HEK293 (cell line): ENCODE measurements around the gene AMD1.

Experiments
- CTCF ChIA-PET: fragments of 350-600 bp; formaldehyde crosslinking; extraction: SDS; loops from one replicate; lab custom pipeline; 2021; ENCODE audit warnings: antibody characterized with exemption; lab: Yijun Ruan, JAX
- POLR2A ChIA-PET: fragments of 300-600 bp; formaldehyde crosslinking; extraction: SDS; loops from one replicate; lab custom pipeline; 2020; ENCODE audit warnings: antibody characterized with exemption, inconsistent platforms; lab: Yijun Ruan, JAX
- H3K27ac ChIP-seq: fragments of 200-500 bp; sonication (Bioruptor generic); 2 replicates; pipeline ENCODE4 v1.5.1; 2014; ENCODE audit warnings: low read depth, low read length, control low read depth, inconsistent platforms; ENCODE audit errors: extremely low read depth
- H3K36me3 ChIP-seq, 2 experiments: fragments of 200-500 bp in 1 of 2; sonication (Bioruptor generic) in 1 of 2; 1 replicate in 1 of 2; 2 replicates in 1 of 2; pipeline ENCODE4 v1.5.1; 2014 to 2017; ENCODE audit warnings: inconsistent platforms in 2 of 2, low read length in 2 of 2; ENCODE audit not compliant: control insufficient read depth in 2 of 2, insufficient read depth in 1 of 2
- H3K4me1 ChIP-seq: fragments of 200-500 bp; sonication (Bioruptor generic); 2 replicates; pipeline ENCODE4 v1.5.1; 2014; ENCODE audit warnings: mild to moderate bottlenecking, low read length, inconsistent platforms; ENCODE audit not compliant: control insufficient read depth, insufficient read depth
- H3K4me3 ChIP-seq: 2 replicates; pipeline ENCODE4 v1.5.1; 2011; ENCODE audit warnings: low read depth, mild to moderate bottlenecking, control low read depth, low read length, moderate library complexity
- H3K9me3 ChIP-seq: fragments of 200-500 bp; sonication (Bioruptor generic); 2 replicates; pipeline ENCODE4 v1.5.1; 2014; ENCODE audit warnings: low read depth, low read length, inconsistent platforms; ENCODE audit not compliant: control insufficient read depth, insufficient read depth
- KLF1 ChIP-seq: fragments of 450-650 bp; formaldehyde crosslinking; IDR thresholded peaks from 2 replicates; pipeline ENCODE4 v1.5.1; 2016; ENCODE audit warnings: missing biosample characterization, missing genetic modification characterization
- KLF7 ChIP-seq: fragments of 450-650 bp; formaldehyde crosslinking; IDR thresholded peaks from 2 replicates; pipeline ENCODE4 v1.5.1; 2016; ENCODE audit warnings: missing biosample characterization, missing genetic modification characterization, borderline replicate concordance
- PRDM1 ChIP-seq: fragments of 450-650 bp; formaldehyde crosslinking; IDR thresholded peaks from 2 replicates; pipeline ENCODE4; 2016; ENCODE audit warnings: missing biosample characterization, missing genetic modification characterization
- PRDM6 ChIP-seq: fragments of 450-650 bp; formaldehyde crosslinking; IDR thresholded peaks from 2 replicates; pipeline ENCODE4 v1.5.1; 2017; ENCODE audit warnings: missing biosample characterization, missing genetic modification characterization
- SALL2 ChIP-seq: fragments of 450-650 bp; formaldehyde crosslinking; IDR thresholded peaks from 2 replicates; pipeline ENCODE4 v1.5.0; 2017; ENCODE audit warnings: missing biosample characterization, mild to moderate bottlenecking, missing genetic modification characterization, borderline replicate concordance
- SETDB1 ChIP-seq: IDR thresholded peaks from one replicate; pipeline ENCODE4 v1.6.1; 2017; ENCODE audit warnings: mild to moderate bottlenecking, low read length, moderate library complexity, mixed read lengths; ENCODE audit not compliant: insufficient read length
- SP3 ChIP-seq: fragments of 450-650 bp; formaldehyde crosslinking; IDR thresholded peaks from 2 replicates; pipeline ENCODE4 v1.5.1; 2016; ENCODE audit warnings: missing biosample characterization, missing genetic modification characterization
- ZNF132 ChIP-seq: fragments of 450-650 bp; formaldehyde crosslinking; IDR thresholded peaks from 2 replicates; pipeline ENCODE4 v1.5.1; 2017; ENCODE audit warnings: missing biosample characterization, missing genetic modification characterization, borderline replicate concordance
- ZNF16 ChIP-seq: fragments of 450-650 bp; formaldehyde crosslinking; IDR thresholded peaks from 2 replicates; pipeline ENCODE4 v1.5.1; 2016; ENCODE audit warnings: low read depth, missing biosample characterization, missing genetic modification characterization
- ZNF292 ChIP-seq: fragments of 450-650 bp; formaldehyde crosslinking; IDR thresholded peaks from 2 replicates; pipeline ENCODE4 v1.5.1; 2016; ENCODE audit warnings: low read depth, missing biosample characterization, missing genetic modification characterization, borderline replicate concordance
- ZNF362 ChIP-seq: fragments of 450-650 bp; formaldehyde crosslinking; IDR thresholded peaks from 2 replicates; pipeline ENCODE4 v1.5.1; 2016; ENCODE audit warnings: missing biosample characterization, missing genetic modification characterization
- ZNF555 ChIP-seq: fragments of 450-650 bp; formaldehyde crosslinking; conservative IDR thresholded peaks from 2 replicates; pipeline ENCODE4 v1.5.1; 2017; ENCODE audit warnings: missing biosample characterization, mild to moderate bottlenecking, missing genetic modification characterization, inconsistent platforms
- ZNF600 ChIP-seq: fragments of 450-650 bp; formaldehyde crosslinking; IDR thresholded peaks from 2 replicates; pipeline ENCODE4 v1.5.1; 2016; ENCODE audit warnings: missing biosample characterization, missing genetic modification characterization
- ZNF654 ChIP-seq: fragments of 450-650 bp; formaldehyde crosslinking; IDR thresholded peaks from 2 replicates; pipeline ENCODE4 v1.5.1; 2016; ENCODE audit warnings: low read depth, missing biosample characterization, missing genetic modification characterization
- ZNF707 ChIP-seq: fragments of 450-650 bp; formaldehyde crosslinking; IDR thresholded peaks from 2 replicates; pipeline ENCODE4 v1.5.1; 2016; ENCODE audit warnings: missing biosample characterization, missing genetic modification characterization
- ZSCAN5A ChIP-seq: fragments of 450-650 bp; formaldehyde crosslinking; IDR thresholded peaks from 2 replicates; pipeline ENCODE4 v1.5.1; 2016; ENCODE audit warnings: missing biosample characterization, missing genetic modification characterization
- TF ChIP-seq, protein P1 (sequence below): fragments of 450-650 bp; formaldehyde crosslinking; IDR thresholded peaks from 2 replicates; pipeline ENCODE4 v1.5.1; 2016; ENCODE audit warnings: missing biosample characterization, missing genetic modification characterization, low read depth
- TF ChIP-seq, protein P2 (sequence below): fragments of 450-650 bp; formaldehyde crosslinking; IDR thresholded peaks from 2 replicates; pipeline ENCODE4 v1.5.1; 2016; ENCODE audit warnings: missing biosample characterization, missing genetic modification characterization, borderline replicate concordance
- TF ChIP-seq, protein P3 (sequence below): fragments of 450-650 bp; formaldehyde crosslinking; IDR thresholded peaks from 2 replicates; pipeline ENCODE4 v1.5.1; 2016; ENCODE audit warnings: missing biosample characterization, missing genetic modification characterization

Gene AMD1

GRCh38 chr6:110849781-110850180 is 24.8 kb upstream of the AMD1 start:
- CTCF ChIA-PET: no interaction called here
- Histone ChIP-seq H3K27ac (no peak overlapping the region), H3K9me3 (no peaks in the 10 kb centered on the region), H3K4me1 (no peaks in the 10 kb centered on the region)
- TF ChIP-seq, protein P1, sequence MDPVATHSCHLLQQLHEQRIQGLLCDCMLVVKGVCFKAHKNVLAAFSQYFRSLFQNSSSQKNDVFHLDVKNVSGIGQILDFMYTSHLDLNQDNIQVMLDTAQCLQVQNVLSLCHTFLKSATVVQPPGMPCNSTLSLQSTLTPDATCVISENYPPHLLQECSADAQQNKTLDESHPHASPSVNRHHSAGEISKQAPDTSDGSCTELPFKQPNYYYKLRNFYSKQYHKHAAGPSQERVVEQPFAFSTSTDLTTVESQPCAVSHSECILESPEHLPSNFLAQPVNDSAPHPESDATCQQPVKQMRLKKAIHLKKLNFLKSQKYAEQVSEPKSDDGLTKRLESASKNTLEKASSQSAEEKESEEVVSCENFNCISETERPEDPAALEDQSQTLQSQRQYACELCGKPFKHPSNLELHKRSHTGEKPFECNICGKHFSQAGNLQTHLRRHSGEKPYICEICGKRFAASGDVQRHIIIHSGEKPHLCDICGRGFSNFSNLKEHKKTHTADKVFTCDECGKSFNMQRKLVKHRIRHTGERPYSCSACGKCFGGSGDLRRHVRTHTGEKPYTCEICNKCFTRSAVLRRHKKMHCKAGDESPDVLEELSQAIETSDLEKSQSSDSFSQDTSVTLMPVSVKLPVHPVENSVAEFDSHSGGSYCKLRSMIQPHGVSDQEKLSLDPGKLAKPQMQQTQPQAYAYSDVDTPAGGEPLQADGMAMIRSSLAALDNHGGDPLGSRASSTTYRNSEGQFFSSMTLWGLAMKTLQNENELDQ (tag by site-specific recombination): no peak
- TF ChIP-seq SALL2 (tag by site-specific recombination) (no peak), SETDB1 (no peak), ZNF16 (no peak), KLF1 (tag by site-specific recombination) (no peak), ZSCAN5A (no peak), ZNF555 (tag by site-specific recombination) (no peak), PRDM1 (tag by site-specific recombination) (no peak), ZNF654 (tag by site-specific recombination) (no peak), PRDM6 (tag by site-specific recombination) (no peak), ZNF132 (tag by site-specific recombination) (no peak), ZNF292 (tag by site-specific recombination) (no peak), ZNF707 (tag by site-specific recombination) (no peak), KLF7 (tag by site-specific recombination) (no peak), SP3 (no peak), ZNF600 (tag by site-specific recombination) (no peak)
- TF ChIP-seq, protein P2, sequence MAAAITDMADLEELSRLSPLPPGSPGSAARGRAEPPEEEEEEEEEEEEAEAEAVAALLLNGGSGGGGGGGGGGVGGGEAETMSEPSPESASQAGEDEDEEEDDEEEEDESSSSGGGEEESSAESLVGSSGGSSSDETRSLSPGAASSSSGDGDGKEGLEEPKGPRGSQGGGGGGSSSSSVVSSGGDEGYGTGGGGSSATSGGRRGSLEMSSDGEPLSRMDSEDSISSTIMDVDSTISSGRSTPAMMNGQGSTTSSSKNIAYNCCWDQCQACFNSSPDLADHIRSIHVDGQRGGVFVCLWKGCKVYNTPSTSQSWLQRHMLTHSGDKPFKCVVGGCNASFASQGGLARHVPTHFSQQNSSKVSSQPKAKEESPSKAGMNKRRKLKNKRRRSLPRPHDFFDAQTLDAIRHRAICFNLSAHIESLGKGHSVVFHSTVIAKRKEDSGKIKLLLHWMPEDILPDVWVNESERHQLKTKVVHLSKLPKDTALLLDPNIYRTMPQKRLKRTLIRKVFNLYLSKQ: no peak
- TF ChIP-seq, all 188 proteins: peak for 0
- no peak overlapping the region for H3K4me3 ChIP-seq
- no peaks in the 10 kb centered on the region for H3K36me3 ChIP-seq
- POLR2A ChIA-PET: interaction anchor here (1.3 kb wide), 1 partner anchor 25 kb away, joined by 3 read pairs; the partner anchor contains the start of gene AMD1

- H3K27ac ChIP-seq: no peak overlapping the region
- TF ChIP-seq, protein P3, sequence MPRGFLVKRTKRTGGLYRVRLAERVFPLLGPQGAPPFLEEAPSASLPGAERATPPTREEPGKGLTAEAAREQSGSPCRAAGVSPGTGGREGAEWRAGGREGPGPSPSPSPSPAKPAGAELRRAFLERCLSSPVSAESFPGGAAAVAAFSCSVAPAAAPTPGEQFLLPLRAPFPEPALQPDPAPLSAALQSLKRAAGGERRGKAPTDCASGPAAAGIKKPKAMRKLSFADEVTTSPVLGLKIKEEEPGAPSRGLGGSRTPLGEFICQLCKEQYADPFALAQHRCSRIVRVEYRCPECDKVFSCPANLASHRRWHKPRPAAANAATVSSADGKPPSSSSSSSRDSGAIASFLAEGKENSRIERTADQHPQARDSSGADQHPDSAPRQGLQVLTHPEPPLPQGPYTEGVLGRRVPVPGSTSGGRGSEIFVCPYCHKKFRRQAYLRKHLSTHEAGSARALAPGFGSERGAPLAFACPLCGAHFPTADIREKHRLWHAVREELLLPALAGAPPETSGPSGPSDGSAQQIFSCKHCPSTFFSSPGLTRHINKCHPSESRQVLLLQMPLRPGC (tag by site-specific recombination): no peak
- peak; percentile 68 for TF ChIP-seq ZNF362
- no peaks in the 10 kb centered on the region for H3K36me3 ChIP-seq
- H3K4me1 ChIP-seq: no peaks in the 10 kb centered on the region
- CTCF ChIA-PET: interaction anchor here (0.6 to 1.2 kb wide), 3 partner anchors 9 to 171 kb away, joined by 3 read pairs; no protein-coding TSS in a partner anchor
- H3K9me3 ChIP-seq: no peaks in the 10 kb centered on the region
- POLR2A ChIA-PET: no interaction called here
- H3K4me3 ChIP-seq: no peak overlapping the region
These were observed 21.8 kb upstream of the AMD1 start for GRCh38 chr6:110852773-110853172.
